ENCODE results near the gene SEPTIN5. TPM values are rescaled to one million over a fixed set of nuclear protein-coding genes. Genes with fewer than 3 reads are reported as not detected.

Gene SEPTIN5
- total RNA-seq, 1 donor from 2014 or later = 109 TPM

DNA sequence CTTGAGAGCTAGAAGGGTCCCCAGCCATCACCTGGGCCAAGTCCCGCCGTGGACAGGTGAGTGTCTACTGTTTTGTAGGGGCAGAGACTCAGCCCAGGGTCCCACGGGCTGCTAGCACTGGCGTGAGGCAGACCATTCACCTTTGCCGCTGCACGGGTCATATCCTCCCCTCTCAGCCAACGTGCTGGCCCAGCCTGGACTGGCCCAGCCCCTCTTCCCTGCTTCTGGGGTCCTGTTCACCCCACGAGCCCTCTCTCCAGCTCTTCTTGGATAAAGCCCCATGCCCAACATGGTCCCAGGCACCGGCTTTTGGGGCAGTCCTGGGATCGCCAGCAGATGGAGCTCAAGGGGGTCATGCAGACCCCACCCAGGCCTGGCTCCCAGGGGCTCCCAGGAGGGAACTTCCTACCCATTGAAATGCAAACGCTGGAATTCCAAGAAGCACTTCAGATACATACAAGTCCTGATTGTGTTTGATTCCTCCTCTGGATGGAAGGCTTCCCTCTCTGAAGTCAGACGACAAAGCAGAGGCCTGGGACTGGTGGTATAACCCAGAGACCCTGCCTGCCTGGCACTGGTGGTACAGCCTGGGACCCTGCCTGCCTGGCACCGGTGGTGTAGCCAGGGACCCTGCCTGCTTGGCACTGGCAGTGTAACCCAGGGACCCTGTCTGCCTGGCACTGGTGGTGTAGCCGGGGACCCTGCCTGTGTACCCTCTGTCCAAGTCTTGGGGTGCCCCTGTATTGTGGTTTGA, 8.9 kb upstream of the SEPTIN5 start:
- DNase-seq = no peak

DNA sequence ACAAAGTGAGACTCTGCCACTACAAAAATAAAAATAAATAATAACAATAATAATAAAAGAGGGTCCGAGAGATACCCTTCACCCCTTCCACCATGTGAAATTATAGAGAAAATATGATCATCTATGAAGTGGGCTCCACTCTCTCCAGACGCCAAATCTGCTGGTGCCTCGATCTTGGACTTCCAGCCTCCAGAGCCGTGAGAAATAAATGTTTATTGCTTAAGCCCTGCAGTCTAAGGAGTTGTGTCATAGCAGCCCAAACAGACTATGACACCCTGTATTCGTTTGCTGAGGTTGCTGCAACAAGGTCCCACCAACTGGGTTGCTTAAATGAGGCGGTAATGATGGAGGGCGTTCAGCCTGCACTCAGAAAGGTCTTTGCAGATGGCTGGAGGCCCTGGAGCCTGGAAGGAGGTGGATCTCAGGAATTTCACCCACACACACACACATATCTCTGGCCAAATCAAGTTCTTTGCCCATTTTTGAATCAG, 7.6 kb upstream of the SEPTIN5 start:
- DNase-seq = no peak

DNA sequence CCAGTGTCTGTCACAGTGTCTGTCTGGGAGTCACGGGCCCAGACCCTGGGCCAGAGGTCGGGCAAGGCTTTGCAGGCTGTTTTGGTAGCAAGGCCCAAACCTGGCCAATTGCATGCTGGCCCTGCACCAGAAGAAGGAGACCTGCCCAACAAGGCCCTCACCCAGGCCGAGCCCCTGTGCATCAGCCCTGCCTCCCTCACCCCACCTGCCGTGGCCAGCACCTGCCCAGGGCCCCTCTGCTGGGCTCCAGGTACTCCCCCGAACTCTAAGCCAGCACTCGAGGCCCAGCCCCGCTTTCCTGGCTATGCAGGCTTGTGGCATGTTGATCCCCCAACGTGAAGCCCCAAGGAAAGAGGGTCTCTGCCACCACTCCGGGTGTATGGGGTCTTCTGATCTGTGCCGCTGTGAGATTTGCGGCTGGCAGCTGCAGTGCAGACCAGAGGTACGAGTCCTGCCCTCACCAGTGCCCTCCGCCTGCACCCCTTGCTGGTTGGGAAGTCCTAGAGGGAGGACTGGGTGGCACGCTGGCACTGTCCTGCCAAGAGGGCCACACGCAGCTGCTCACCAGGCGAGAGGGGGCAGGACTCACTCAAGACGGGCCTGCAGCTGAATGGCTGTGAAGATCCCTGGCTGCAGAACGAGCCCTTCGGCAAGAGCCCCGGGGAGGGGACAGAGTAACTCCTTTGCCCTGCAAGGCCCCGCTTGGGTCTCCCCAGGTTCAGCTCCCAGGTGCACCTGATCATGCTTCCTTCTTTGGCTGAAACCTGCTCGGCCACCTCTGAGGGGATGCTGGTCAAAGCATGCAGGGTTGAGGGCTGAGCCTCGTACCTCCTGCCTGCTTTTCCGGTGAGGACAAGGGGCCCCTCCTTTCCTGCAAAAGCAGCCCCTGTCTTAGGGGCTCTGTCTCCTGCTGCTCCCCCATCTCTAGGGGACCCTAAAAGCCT, 6.7 kb upstream of the SEPTIN5 start:
- DNase-seq = no peak

GRCh38 chr22:19708321-19709011, 5.8 kb upstream of the SEPTIN5 start:
- no peak for DNase-seq

DNA sequence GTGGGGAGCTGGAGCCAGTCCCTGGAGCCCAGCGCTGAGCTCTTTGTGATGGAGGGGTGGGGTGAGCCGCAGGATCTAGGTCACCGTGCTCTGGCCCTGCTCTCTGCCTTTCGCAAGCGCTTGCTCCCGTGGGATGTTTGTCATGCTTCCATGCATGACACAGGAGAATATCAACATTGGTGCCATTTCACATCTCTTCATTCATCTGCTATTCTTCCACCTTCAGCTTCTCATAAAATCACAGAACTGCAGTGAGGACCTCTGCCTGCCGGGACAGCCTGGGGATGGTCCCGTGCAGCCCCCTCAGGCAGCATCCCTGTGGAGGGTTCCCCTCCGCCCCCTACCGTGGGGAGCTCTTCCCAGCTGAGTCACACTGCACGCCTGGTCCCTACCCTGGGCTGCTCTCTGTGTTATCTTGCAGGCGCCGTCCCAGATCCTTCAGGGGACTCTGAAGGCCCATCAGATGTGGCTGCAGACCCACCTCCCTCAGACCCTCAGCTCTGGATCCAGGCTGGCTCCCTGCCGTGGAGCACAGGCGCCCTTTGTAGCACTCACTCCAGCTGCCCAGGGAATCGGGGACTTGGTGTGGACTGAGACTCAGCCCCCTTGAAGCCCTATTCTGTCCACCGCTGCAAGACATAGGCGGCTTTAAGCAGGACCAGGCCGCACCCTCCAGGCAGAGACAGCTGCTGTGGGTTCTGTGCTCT, 5.1 kb upstream of the SEPTIN5 start:
- no peak for DNase-seq

DNA sequence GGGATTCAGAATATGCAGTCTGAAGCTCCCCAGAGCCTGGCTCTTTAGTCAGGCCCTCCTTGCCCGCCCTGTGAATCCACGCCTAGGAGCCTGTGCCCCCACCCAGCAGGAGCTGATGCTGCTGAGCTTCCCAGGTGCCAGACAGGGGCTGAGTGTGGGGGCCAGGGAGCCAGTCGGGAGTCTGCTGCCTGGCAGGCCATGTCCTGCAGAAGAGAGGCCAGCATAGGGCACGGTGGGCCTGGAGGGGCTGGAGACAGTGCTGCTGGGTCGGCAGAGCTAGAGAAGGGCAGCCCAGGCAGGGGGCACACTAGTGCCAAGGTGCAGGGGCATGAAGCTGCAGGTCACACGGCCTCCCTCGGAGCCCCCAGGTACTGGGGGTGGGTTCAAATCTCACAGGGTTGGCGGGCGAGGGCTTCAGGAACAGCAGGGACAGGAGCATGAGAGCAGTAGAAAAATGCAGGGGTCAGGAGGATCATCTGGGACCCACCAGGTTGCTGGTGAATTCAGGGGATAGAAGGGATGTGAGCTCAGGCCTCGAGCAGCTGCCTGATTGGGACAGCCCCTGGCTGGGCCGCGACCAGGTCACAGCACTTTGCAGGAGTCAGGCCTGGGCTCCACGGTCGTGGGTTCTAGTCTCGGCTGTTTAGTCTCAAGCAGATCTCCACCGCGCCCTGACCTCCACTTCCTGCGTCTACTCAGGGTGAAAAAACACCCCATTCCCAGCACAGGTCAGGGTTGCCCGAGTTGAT, 4.1 kb upstream of the SEPTIN5 start:
- no peak for DNase-seq

DNA sequence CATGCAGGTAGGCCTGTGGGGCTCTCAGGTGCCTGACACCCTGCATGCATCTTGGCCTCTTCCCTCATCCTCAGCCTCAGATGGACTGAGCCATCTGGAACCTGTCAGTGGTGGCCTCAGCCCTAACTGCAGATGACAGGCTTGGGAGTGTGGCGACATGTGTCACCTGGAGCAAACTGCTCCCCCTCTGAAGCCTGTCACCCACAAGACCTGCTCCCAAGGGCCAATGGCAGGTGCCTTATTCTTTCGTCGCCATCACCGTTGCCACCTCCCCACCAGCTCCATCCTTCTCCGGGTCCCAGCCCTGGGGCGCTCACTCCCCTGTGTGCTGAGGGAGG, 3.6 kb upstream of the SEPTIN5 start:
- DNase-seq = no peak

- DNase-seq = no peak
Observed at GRCh38 chr22:19713245-19713644, 1.1 kb upstream of the SEPTIN5 start.

GRCh38 chr22:19713650-19714311, 522 bp upstream of the SEPTIN5 start:
- DNase-seq = no peak

DNA sequence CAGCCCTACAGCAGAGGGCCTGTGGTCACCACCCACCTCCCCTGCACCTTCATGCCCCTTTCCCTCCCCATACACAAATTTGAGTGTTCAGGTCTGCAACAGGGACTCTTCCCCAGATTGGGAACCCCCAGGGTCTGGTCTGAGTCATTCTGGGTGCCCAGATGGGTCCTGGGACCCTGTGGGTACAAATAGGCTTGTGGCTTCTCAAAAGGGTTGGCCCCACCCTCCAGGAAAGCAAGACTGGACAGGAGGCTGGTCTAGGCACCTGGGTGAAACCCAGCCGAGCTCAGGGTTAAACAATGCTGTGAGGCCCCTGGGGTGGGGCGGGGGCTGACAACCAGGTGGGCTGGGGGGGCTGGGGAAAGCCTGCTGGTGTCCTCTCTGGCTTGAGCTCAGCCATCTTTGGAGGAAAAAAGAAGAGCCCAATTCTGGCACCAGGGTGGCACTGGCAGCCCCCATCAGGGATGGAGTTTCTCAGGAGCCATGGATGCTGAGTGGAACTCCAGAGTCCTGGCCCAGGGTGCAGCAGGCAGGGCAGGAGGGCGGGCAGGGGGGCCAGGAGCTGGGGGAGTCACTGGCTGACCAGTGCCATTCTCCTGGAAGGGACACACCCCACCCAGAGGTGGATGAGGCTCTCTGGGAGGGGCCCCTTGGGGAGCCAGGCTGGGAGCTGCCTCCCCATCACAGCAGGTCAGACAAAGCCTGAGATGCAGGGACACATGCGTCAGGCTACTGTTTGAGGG, 1.1 kb downstream of the SEPTIN5 start:
- no peak for DNase-seq

DNA sequence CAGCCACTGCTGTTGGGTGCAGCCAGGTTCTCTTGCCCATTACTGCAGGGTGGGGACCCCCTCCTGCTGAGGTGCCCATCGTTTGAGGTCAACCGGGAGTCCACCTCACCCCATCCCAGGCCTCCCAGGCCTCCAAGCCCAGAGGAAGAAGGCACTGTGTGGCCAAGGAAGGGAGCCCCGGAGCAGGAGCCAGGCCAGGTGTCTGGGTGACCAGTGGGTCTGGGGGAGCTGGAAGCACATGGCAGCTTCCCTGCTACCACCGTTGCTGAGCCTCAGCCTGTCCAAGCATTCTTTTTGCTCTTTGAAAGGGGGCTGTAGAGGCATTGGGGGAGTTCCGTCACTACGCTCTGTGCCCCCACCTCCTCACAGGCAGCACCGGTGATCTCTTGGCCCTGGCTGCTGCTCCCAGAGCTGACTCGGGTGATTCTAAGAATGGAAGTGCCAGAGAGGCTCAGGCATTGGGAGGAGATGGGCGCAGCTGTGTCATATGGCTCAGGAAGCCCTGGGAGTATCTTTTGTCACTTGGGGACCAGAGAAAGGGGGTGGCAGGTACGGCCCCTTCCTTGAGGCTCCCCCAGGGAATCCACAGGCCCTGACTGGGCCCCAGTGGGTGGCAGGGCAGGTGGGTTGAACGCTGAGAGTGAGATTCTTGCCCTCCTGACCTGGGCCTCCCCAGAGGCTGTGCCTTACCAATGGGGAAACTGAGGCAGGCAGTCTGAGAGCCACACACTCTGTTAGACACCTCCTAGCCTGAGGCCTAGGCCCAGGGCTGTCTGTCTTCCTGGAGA, 1.9 kb downstream of the SEPTIN5 start:
- no peak for DNase-seq

DNA sequence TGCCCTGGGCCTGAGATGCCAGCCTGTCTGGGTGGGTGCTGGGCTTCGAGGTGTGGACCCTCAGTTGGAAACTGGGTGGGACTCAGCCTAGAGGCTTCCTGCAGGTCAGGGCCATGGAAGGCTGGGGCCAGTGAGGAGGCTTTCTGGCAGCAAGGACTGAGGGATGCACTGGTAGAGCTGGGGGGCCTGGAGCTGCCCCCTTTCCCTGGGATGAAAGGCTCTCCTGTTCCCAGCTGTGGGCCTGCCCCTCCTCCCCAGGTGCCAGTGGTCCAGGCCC, 2.5 kb downstream of the SEPTIN5 start:
- DNase-seq = no peak

DNA sequence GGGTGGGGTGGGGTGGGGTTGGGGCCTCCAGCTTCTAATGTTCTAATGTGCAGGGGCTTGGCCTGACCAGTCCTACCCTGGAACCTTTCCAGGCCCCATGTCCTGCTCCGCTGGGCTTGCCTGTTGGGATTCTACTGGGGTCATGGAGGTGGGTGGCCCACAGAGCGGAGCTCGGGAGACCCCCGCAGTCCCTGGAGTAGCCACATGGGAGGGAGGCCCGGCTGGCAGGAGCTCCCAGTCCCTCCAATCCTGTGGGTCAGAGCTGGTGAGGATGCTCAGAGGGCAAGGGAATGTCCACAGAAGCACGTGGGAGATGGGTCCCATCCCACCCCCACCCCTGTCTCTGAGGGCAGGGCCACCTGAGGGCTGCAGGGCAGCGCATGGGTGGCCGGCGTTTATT, 2.9 kb downstream of the SEPTIN5 start:
- no peak for DNase-seq

DNA sequence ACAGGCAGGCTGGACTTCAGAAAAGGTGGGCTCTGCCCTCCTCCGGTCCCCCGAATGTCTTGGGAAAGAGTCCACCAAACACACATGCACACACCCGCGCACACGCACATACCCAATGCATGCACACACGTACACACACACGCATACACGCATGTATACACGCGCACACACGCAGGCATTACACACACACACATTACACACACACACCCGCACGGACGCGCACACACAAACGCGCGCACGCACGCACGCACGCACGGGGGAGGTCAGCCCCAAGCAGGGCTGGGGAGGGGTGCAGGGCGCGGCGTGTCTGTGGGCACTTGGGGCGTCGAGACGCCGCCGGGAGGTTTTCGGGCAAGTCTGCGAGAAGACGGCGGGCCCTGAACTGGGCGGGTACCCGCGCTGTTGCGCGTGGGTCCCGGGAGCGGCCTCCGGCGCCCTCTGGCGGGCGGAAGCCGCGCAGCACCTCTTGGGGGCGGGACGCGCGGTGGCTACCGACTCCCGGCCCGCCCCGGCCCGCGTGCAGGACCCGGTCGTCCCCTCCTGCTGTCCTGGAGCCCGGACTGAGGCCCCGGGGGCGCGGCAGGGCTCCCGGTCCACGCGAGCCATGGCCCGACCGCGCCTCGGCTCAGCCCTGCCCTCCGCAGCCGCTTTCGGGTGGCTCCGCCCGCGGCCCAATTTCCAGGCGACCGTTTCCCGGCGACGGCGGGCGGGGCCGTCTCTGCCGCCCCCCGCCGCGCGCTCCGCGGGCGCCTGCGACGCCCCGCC, 3.6 kb downstream of the SEPTIN5 start:
- DNase-seq = peak; percentile 85

GRCh38 chr22:19718456-19719049, 4.2 kb downstream of the SEPTIN5 start:
- no peak for DNase-seq

DNA sequence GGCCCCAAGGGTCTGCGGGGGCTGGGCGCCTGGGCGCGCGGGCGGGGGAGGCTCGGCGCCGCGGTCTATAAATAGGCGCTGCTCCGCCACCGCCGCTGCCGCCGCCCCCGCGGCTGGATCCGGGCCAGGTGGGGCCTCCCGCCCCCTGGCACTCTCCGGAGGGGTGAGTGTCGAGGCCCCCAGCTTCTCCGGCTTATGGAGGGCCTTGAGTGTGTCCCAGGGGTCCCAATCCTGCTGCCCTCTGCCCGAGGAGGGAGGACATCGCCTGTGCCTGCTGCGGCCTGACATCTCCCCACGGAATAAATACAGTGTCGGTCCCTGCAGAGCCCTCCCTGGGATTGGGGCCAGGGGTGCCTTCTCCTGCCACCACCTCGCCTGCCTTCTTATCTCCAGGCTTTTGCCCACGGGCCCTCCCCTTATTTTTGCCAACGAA, 4.8 kb downstream of the SEPTIN5 start:
- DNase-seq = peak; percentile 70

GRCh38 chr22:19719488-19720021, 5.3 kb downstream of the SEPTIN5 start:
- DNase-seq = no peak

Measured in tongue (tissue), 2 donors.